HG03159 (cell line): ENCODE measurements around the gene GSTA3.
"Not testable (repeated sequence)": the region's sequence is repeated elsewhere in the genome, so short reads cannot be mapped to it uniquely, and the experiment has no call there.

ENCODE experiments used
- ATAC-seq: cut with Tn5 transposase; IDR thresholded peaks from one replicate; pipeline ENCODE4 v1.9.1; 2021; ENCODE audit warnings: mild to moderate bottlenecking, moderate library complexity; ENCODE audit not compliant: unreplicated experiment

GSTA3 gene

DNA sequence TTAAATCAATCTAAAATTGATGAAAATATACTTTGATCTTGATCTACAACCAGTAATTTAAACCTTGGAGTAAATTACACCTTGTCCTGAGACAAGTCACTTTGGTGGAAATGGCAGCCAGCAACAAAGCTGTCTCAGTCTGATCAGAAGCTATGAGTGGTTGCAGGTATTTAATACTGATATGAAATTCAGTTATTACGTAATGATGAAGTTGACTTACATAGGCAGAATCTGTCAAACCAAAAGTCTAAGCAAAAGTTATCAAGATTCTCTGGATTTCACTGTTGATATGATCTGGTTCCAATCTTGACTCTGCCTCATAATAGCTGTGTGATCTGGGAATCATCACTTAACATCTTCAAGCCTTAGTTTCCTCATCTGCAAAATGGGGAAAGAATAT, 41.3 kb downstream of the GSTA3 start:
- ATAC-seq: no peak

DNA sequence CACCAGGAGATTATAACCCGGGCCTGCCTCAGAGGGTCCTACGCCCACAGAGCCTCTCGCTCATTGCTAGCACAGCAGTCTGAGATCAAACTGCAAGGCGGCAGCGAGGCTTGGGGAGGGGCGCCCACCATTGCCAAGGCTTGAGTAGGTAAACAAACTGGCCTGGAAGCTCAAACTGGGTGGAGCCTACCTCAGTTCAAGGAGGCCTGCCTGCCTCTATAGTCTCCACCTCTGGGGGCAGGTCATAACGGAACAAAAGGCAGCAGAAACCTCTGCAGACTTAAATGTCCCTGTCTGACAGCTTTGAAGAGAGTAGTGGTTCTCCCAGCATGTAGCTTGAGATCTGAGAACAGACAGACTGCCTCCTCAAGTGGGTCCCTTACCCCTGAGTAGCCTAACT, 48.3 kb downstream of the GSTA3 start:
- ATAC-seq: not testable (repeated sequence)

DNA sequence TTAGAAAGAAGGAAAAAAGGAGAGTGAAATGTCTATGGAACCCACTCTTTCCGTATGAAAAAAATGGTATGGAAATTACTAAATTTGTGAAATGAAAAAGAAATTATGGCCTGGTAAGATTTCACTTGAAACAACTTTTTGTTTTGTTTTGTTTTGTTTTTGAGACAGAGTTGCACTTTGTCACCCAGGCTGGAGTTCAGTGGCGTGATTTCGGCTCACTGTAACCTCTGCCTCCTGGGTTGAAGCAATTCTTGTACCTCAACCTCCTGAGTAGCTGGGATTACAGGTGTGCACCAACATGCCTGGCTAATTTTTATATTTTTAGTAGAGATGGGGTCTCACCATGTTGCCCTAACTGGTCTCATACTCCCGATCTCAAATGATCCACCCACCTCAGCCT, 51.1 kb downstream of the GSTA3 start:
- ATAC-seq: no peak

DNA sequence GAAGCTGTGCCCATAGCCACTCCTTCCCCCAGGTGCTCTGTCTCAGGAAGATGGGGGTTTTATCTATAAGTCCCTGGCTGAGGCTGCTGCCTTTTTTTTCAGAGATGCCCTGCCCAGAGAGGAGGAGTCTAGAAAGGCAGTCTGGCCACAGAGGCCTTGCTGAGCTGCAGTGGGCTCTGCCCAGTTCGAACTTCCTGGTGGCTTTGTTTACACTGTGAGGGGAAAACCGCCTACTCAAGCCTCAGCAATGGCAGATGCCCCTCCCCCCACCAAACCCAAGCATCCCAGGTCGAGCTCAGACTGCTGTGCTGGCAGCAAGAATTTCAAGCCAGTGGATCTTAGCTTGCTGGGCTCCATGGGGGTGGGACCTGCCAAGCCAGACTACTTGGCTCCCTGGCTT, 53.4 kb downstream of the GSTA3 start:
- ATAC-seq: not testable (repeated sequence)

DNA sequence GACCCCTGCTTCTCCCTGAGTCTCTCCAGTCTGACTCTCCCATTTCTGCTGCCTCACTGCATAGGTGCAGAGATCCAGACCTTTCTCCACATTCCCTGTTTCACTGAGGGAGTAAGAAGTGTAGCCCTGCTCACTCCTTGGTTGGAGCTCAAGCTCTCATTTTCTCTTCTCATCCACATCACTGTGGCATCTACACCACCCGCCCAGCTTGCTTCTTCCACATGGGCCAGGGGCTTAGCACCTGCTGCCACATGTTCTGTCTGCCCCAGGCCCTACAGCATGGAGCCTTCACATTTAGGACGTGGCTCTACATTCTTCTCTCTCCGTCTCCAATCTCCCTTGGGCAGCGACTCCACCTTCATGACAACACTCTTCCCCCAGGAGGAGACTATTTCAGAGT, 60.4 kb downstream of the GSTA3 start:
- no peak for ATAC-seq
